NCI-H2107 treated with DMSO at 0.1 percent for 48 hours (cell line): ENCODE data around the gene KCND1.
"Not testable (repeated sequence)": the region's sequence is repeated elsewhere in the genome, so short reads cannot be mapped to it uniquely, and the experiment has no call there.

Experiments
- DNase-seq: peaks from one replicate; lab custom pipeline; 2025; ENCODE audit not compliant: unreplicated experiment; lab: John Stamatoyannopoulos, UW

KCND1 gene

DNA sequence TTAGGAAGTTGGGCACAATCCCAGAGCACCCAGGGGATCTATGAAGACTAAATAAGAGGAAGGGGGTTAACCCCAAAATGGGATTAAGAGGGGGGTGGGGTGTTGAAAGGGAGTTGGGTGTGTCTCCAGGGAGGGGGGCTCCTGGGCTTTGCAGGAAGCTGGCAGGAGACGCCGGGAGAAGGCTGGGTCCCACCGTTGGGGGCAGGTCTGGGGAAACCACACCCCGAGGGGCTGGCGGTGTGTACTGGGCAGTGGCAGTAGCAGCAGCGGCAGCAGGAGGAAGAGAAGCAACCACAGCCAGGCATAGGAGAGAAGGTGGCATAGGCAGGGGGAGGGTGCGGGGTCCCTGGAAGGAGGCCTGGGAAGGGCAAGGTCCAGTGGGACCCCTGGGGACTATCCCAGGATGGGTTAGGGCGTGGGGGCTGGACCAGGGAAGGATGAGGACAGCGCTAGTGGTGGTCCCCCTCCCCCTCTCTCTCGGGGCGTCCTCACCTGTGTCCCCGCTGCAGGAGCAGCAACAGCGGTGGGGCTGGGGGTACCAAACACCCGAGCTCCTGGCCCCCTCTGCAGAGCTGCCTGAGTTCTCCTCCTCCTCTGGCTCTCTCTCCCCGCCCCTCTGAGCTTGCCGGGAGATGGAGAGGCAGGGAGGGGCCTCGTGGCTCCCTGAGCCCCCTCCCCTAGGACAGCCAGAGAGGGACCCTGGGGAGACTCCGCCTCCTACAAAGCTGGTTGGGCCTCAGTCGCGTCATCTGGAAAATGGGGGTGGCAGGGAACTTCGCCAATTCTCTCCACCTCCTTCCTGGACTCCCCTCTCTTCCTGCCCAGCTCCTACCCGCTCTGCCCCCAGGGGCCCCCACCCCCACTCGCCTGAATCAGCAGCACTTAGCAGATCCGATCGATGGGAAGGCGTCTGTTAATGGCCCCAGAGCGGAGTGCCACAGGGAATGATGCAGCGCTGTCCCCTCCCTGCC is at the start of gene KCND1:
TSS of gene KCND1 (minus strand) at position 596 of the 971 bp plus-strand sequence. CDS start 1,573 bp downstream, outside the sequence.
- DNase-seq: peak; percentile 47

DNA sequence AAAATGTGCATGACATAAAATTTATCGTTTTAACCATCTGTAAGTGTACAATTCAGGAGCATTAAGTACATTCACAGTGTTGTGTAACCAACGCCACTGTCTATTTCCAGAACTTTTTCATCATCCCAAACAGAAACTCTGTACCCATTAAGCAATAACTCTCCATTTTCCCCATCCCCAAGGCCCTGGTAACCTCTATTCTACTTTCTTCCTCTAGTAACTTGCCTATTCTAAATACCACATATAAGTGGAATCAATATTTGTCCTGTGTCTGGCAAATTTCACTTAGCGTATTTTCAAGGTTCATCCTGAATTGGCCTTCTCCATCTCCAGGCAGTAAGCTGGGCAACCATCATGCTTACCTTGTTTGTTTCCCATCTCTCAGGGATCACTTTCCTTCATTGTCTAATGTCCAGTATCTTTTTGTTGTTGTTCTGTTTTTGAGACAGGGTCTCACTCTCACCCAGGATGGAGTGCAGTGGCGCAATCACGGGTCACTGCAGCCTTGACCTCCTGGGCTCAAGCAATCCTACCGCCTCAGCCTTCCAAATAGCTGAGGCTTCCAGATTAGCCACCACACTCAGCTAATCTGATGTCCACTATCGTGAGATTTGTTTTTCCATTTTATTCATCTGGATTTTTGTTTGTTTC is 48.1 kb upstream of the KCND1 start:
- DNase-seq: no peak

DNA sequence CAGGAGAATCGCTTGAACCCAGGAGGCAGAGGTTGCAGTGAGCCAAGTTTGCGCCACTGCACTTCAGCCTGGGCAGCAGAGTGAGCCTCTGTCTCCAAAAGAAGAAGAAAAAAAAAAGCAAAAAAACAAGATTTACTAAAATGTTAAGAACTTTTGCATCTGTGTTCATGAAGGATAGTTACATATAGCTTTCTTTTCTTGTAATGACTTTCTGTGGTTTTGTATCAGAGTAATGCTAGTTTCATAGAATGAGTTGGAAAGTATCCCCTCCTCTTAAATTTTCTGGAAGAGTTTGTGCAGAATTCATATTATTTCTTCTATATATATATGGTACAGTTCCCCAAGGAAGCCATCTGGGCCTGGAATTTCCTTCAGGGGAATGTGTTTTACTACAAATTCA is 47.4 kb upstream of the KCND1 start:
- no peak for DNase-seq

DNA sequence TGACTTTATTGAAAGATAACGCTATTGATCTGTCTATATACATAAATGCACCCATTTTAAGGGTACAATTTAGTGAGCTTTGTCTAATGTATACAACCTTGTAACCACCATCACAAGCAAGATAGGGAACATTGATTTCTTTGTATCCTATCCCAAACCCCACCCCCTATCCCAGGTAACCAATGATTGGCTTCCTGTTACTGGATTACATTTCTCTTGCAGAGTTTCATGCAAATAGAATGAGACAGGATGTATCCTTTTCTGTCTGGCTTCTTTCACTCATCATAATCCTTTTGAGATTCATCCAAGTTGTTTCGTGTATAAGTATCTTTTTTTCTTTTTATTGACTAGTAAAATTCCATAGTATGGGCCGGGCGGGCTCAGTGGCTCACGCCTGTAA is 32.1 kb upstream of the KCND1 start:
- DNase-seq: no peak

DNA sequence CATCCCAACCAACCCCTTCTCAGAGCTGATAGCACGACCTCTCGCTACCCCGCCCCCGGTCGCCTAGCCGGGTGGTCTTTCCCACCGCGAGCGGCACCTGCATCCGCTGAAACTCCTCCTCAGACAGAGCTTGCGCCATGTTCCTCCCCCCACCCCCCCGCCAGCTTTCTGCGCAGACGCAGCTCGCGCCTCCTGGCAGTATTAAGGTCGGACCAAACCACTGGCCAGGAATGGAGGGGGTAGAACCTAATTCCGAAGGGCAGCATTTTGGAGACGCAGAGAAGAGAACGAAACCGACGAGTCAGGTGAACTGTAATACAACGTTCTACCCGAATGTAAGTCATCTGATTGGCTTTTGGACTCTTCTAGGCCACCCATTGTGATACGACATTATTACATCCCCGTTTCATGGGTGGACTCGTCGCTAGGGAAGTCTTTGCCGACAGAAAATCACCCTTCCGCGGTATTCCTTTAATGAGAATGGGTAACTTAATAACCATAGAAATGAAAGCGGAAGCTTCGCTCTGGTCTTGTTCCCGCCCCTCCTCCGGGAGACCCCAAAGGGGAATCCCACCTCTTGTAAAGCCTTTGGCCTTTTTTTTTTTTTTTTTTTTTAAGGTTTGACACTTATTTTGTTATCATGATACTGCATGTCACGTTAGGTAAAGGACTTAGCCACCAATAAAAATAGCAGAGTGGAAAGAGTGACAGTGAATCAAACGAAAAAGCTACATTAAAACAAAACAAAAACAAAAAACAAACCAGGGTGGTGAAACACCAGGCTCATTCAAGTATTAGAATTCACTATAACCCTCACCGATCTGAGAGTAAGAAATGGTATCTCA is 30.7 kb upstream of the KCND1 start, which contains the start of gene GRIPAP1:
TSS of gene GRIPAP1 (minus strand) at position 174 of the 845 bp plus-strand sequence. CDS start at position 139, 35 bp downstream.
- peak; percentile 91 for DNase-seq

GRCh38 chrX:49001521-49002090 is 30.0 kb upstream of the KCND1 start:
- DNase-seq: no peak

DNA sequence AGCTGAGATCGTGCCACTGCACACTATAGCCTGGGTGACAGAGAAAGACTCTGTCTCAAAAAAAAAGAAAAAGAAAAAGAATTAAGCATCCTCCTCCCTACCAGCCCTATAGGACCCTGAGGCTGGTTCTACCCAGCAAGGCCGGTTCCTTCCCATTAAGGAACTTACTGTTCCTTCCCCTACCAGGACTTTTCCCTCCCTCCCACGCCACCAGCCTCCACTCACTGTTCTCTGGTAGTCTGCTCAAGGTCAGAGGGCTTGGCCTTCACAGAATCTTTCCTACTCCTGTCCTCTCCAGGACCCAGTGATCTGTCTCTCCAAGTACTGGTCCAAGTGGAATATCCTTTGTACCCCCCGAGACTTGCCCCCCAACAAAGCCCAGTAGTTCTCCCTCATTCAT is 29.0 kb upstream of the KCND1 start:
- DNase-seq: no peak

- no peak for DNase-seq
These were observed 27.4 kb upstream of the KCND1 start for GRCh38 chrX:48999030-48999429.

- DNase-seq: no peak
These were observed 26.7 kb upstream of the KCND1 start for GRCh38 chrX:48998391-48998790.

DNA sequence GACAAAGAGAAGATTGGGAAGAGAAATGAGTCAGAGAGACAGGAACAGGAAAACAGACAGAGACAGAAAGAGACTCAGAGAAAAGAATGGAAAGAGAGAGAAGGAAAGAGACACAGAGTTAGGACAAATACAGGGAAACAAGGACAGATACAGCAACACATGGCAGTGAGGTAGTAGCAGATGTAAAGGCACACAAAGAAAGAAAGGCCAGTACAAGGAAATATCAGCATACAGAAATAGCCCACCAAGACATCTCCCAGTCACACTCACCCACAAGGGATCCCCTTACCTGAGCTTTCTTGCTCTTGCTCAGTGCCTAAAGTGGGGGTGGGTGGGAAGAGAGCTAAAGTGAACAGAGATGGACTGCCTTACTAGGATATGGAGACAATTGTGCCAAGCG is 26.2 kb upstream of the KCND1 start:
- no peak for DNase-seq

- no peak for DNase-seq
These were observed 25.8 kb upstream of the KCND1 start for GRCh38 chrX:48997455-48997854.

- no peak for DNase-seq
These were observed 25.3 kb upstream of the KCND1 start for GRCh38 chrX:48996969-48997368.

- no peak for DNase-seq
These were observed 20.7 kb upstream of the KCND1 start for GRCh38 chrX:48992341-48992740.

- DNase-seq: no peak
These were observed 17.8 kb upstream of the KCND1 start for GRCh38 chrX:48989483-48989882.

DNA sequence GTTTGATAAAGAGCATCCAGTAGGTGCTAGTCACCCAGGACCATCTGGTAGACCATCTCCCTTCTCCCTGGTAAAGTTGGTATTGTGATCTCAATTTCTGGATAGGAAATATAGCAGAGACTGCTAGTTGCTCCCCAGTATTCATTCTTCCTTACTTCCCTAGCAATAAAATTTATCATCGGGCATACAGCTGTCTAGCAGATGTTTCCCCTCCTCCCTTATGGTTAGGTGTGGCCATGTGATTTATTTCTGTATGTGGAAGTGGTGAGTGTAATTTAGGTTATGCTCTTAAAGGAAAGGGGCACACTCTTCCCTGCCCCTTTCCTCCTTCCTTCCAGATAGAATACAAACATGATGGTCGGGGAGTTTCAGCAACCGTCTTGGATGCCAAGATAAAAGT is 12.3 kb upstream of the KCND1 start:
- no peak for DNase-seq

- no peak for DNase-seq
These were observed 11.4 kb upstream of the KCND1 start for GRCh38 chrX:48983081-48983480.

DNA sequence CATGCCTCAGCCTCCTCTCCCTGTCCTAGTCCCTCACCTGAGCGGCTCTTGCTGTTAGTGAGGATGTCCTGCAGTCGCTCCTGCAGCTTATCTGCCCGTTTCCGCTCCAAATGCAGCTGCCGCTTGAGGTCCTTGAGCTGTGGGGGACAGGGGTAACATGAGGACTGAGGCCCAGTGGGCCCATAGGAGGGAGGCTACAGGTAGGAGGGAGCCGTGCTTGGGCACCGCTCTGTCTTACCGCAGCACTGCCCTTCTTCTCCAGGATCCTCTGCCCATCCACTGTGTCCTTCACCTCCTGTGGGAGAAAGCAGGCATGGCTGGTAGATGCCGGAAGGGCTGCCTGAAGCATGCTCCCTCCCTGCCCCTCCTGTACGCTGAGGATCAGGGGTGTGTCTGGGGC is 9.5 kb upstream of the KCND1 start:
- DNase-seq: no peak

DNA sequence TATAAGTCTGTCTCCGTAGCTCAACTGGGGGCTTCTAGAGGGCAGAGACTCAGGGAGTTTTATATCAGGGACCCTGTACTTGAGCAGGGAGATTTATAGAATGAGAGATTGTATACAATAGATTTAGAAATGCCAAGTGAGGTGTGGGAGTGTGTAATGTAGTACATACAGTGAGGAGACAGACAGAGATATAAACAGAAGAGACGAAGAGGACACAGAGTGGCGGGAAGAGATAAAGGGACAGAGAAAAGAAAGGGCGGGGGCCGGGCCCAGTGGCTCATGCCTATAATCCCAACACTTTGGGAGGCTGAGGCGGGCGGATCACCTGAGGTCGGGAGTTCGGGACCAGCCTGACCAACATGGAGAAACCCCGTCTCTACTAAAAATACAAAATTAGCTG is 8.7 kb upstream of the KCND1 start:
- not testable (repeated sequence) for DNase-seq

DNA sequence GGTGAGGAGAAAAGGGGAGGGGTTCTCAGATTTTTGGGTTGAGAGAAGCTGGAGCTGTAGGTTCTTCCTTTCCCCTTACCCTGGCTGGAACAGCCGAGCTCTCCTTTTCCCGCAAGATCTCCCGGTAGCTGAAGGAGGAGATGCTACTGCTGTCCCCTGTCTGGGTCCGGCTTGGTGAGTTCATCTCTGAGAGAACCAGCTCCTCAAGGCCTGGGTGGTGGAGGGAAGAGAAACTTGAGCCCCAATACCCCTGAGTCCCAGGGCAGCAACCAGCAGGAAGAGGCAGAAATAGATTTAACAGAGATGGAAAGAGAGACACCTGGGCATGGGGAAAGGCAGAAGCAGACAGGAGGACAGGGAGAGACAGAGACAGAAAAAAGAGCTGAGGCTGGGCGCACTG is 6.6 kb upstream of the KCND1 start:
- no peak for DNase-seq

DNA sequence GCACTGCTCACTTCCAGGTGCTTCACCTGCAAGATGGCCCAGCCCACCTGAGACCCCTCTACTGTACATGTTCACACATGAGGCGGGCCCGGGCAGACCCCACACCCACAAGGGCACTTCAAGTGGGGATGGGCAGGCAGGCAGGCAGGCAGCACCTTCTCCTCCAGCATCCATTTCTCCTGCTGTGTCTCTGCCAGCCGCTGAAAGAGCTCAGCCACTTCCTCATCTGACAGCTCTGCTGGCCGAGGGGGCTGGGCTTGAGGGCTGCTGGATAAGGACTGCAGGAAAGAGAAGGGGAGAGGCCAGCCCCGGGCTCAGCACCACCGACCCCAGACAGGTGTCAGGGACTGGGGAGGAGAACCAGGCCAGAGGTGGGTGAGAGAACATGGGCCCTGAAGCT is 4.4 kb upstream of the KCND1 start:
- DNase-seq: no peak

DNA sequence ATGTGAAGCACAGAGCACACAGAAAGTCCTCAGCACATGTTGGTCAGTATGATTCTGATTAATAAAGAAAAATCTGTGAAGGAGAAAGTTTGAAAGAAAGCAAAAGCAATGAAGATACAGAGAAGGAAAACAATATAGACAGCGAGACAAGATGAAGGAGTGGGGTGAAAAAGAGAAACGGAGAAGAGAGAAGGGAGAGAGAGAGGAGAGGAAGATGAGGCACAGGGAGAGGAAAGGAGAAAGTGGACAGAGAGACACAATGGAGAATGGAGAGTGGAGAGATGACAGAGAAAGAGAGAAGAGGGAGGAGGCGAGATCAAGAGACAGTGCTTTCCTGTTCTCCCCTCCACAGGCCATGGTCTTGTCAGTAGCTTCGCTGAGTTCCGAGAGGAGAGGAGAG is 3.9 kb upstream of the KCND1 start:
- DNase-seq: no peak
